ENCODE data around the gene ZNF268. TPM values are rescaled to one million over a fixed set of nuclear protein-coding genes. Genes with fewer than 3 reads are reported as not detected.

The ZNF268 gene
- polyA plus RNA-seq, 3 donors = 3.3 to 6.0 (median 5.8) TPM

GRCh38 chr12:133145981-133146380 is 35.3 kb upstream of the ZNF268 start:
- Histone ChIP-seq H3K27me3 (ENCODE audit: control insufficient read depth in 2 of 2, insufficient read depth in 2 of 2, low read length in 2 of 2) (no peaks in the 10 kb centered on the region), H3K4me1 (ENCODE audit: control insufficient read depth in 1 of 2, insufficient read depth in 2 of 2, low read length in 2 of 2) (no peaks in the 10 kb centered on the region), H3K79me2 (ENCODE audit: insufficient read depth, low read length) (no peaks in the 10 kb centered on the region), H3K4me3 (replicated peaks in 1 of 3; ENCODE audit: low read depth in 2 of 3, low read length in 3 of 3) (no peak overlapping the region), H3K9me3 (replicated peaks in 1 of 2; ENCODE audit: control insufficient read depth in 1 of 2, insufficient read depth in 1 of 2, low read length in 2 of 2) (peaks cover 62 to 88% of the 10 kb centered on the region in 2 donors), H3K36me3 (replicated peaks in 1 of 2; ENCODE audit: control insufficient read depth in 1 of 2, insufficient read depth in 2 of 2, low read length in 2 of 2) (peaks cover 0 to 30% of the 10 kb centered on the region in 2 donors), H2AFZ (ENCODE audit: insufficient read depth, low read depth, low read length, poor library complexity, severe bottlenecking) (no peak overlapping the region), H3K27ac (ENCODE audit: low read depth in 1 of 2, low read length in 2 of 2) (no peak overlapping the region), H3K4me2 (replicated peaks; ENCODE audit: extremely low read depth, low read length, poor library complexity, severe bottlenecking) (no peak overlapping the region), H3K9ac (ENCODE audit: insufficient read depth, low read length, poor library complexity, severe bottlenecking) (no peak overlapping the region), H4K20me1 (ENCODE audit: insufficient read depth, low read length) (no peaks in the 10 kb centered on the region)
- intact Hi-C loops (cut with micrococcal nuclease) = no loop called here
- H3K4me1 Mint-ChIP-seq = no peaks in the 10 kb centered on the region
- DNase-seq = no peak
- no peak overlapping the region for H3K27ac Mint-ChIP-seq
- no peak for TF ChIP-seq CTCF (IDR thresholded peaks at IDR 0.05)
- 100% methylated on average over 1 of the region's 2 CpGs for WGBS (ENCODE audit: insufficient coverage)
- no peak overlapping the region for H3K4me3 Mint-ChIP-seq
- peaks cover 20 to 29% of the 10 kb centered on the region in 2 donors for H3K36me3 Mint-ChIP-seq
- H3K27me3 Mint-ChIP-seq (ENCODE audit: low read depth in 3 of 3) = peaks cover 0 to 1% (median 0%) of the 10 kb centered on the region in 3 donors
- peaks cover 38 to 95% (median 71%) of the 10 kb centered on the region in 7 donors for H3K9me3 Mint-ChIP-seq

- peaks cover 0 to 45% of the 10 kb centered on the region in 2 donors for H3K36me3 ChIP-seq (replicated peaks in 1 of 2; ENCODE audit: control insufficient read depth in 1 of 2, insufficient read depth in 2 of 2, low read length in 2 of 2)
- H3K4me3 Mint-ChIP-seq = no peak overlapping the region
Measured at GRCh38 chr12:133156125-133156690, 25.1 kb upstream of the ZNF268 start.

More at GRCh38 chr12:133156125-133156690, 25.1 kb upstream of the ZNF268 start:
- H3K27me3 Mint-ChIP-seq (ENCODE audit: low read depth in 3 of 3) = peaks cover 0 to under 1% (median 0%) of the 10 kb centered on the region in 3 donors
- no peaks in the 10 kb centered on the region for H3K4me1 Mint-ChIP-seq
- TF ChIP-seq CTCF (IDR thresholded peaks at IDR 0.05) = no peak
- Histone ChIP-seq H3K27me3 (ENCODE audit: control insufficient read depth in 2 of 2, insufficient read depth in 2 of 2, low read length in 2 of 2) (no peaks in the 10 kb centered on the region), H3K79me2 (ENCODE audit: insufficient read depth, low read length) (no peaks in the 10 kb centered on the region), H3K27ac (ENCODE audit: low read depth in 1 of 2, low read length in 2 of 2) (no peak overlapping the region), H2AFZ (ENCODE audit: insufficient read depth, low read depth, low read length, poor library complexity, severe bottlenecking) (no peak overlapping the region), H3K9ac (ENCODE audit: insufficient read depth, low read length, poor library complexity, severe bottlenecking) (no peak overlapping the region), H3K4me2 (replicated peaks; ENCODE audit: extremely low read depth, low read length, poor library complexity, severe bottlenecking) (no peak overlapping the region), H3K4me3 (replicated peaks in 1 of 3; ENCODE audit: low read depth in 2 of 3, low read length in 3 of 3) (peak overlapping the region in 1 of 3 experiments; percentile 2), H4K20me1 (ENCODE audit: insufficient read depth, low read length) (no peaks in the 10 kb centered on the region), H3K4me1 (ENCODE audit: control insufficient read depth in 1 of 2, insufficient read depth in 2 of 2, low read length in 2 of 2) (no peaks in the 10 kb centered on the region), H3K9me3 (replicated peaks in 1 of 2; ENCODE audit: control insufficient read depth in 1 of 2, insufficient read depth in 1 of 2, low read length in 2 of 2) (peaks cover 46 to 95% of the 10 kb centered on the region in 2 donors)
- no CpG with 5 or more reads among the region's 2 CpGs for WGBS (ENCODE audit: insufficient coverage)
- peaks cover 27 to 37% of the 10 kb centered on the region in 2 donors for H3K36me3 Mint-ChIP-seq
- no peak for DNase-seq
- H3K9me3 Mint-ChIP-seq = peaks cover 41 to 95% (median 85%) of the 10 kb centered on the region in 7 donors
- intact Hi-C loops (cut with micrococcal nuclease) = no loop called here
- no peak overlapping the region for H3K27ac Mint-ChIP-seq
